T-helper 22 cell (primary cell): ENCODE data around the gene PFKFB2.
"Not testable (repeated sequence)": the region's sequence is repeated elsewhere in the genome, so short reads cannot be mapped to it uniquely, and the experiment has no call there.

Experiments
- DNase-seq: peaks from one replicate; pipeline ENCODE4 v3.0.0-alpha.2; 2020; ENCODE audit warnings: low read depth

Gene PFKFB2

GRCh38 chr1:207039380-207040180 lies 13.5 kb upstream of the PFKFB2 start:
- DNase-seq: no peak

- no peak for DNase-seq
Observed at GRCh38 chr1:207040181-207040533, 12.9 kb upstream of the PFKFB2 start.

GRCh38 chr1:207041397-207041796 lies 11.7 kb upstream of the PFKFB2 start:
- not testable (repeated sequence) for DNase-seq

GRCh38 chr1:207045453-207045852 lies 7.6 kb upstream of the PFKFB2 start:
- no peak for DNase-seq

- DNase-seq: no peak
Observed at GRCh38 chr1:207047505-207047904, 5.6 kb upstream of the PFKFB2 start.

GRCh38 chr1:207048041-207048440 lies 5.0 kb upstream of the PFKFB2 start:
- DNase-seq: no peak

- no peak for DNase-seq
Observed at GRCh38 chr1:207049054-207049453, 4.0 kb upstream of the PFKFB2 start.

- no peak for DNase-seq
Observed at GRCh38 chr1:207049514-207049913, 3.6 kb upstream of the PFKFB2 start.

GRCh38 chr1:207049974-207050391 lies 3.1 kb upstream of the PFKFB2 start:
- peak; percentile 17 for DNase-seq

- peak; percentile 82 for DNase-seq
Observed at GRCh38 chr1:207050480-207051190, 2.4 kb upstream of the PFKFB2 start.

- no peak for DNase-seq
Observed at GRCh38 chr1:207051191-207051943, 1.7 kb upstream of the PFKFB2 start, which contains the start of gene YOD1. YOD1 (minus strand) TSS chr1:207051208; CDS start chr1:207051030, 178 bp downstream.

GRCh38 chr1:207054491-207054890 lies 1.4 kb downstream of the PFKFB2 start:
- no peak for DNase-seq

GRCh38 chr1:207055386-207056001 lies 2.4 kb downstream of the PFKFB2 start:
- DNase-seq: no peak

- DNase-seq: no peak
Observed at GRCh38 chr1:207056673-207057072, 3.6 kb downstream of the PFKFB2 start.

GRCh38 chr1:207058252-207058651 lies 5.2 kb downstream of the PFKFB2 start:
- no peak for DNase-seq

GRCh38 chr1:207058878-207059867 lies 6.1 kb downstream of the PFKFB2 start:
- no peak for DNase-seq

- DNase-seq: no peak
Observed at GRCh38 chr1:207059881-207060280, 6.8 kb downstream of the PFKFB2 start.

- DNase-seq: no peak
Observed at GRCh38 chr1:207060596-207060995, 7.5 kb downstream of the PFKFB2 start.

GRCh38 chr1:207062058-207062457 lies 9.0 kb downstream of the PFKFB2 start:
- no peak for DNase-seq

GRCh38 chr1:207063014-207063413 lies 9.9 kb downstream of the PFKFB2 start:
- no peak for DNase-seq

GRCh38 chr1:207064561-207064960 lies 11.5 kb downstream of the PFKFB2 start:
- DNase-seq: no peak
